Heart left ventricle (tissue), 13 donors: ENCODE data around the gene CELSR1.

ENCODE experiments used
- POLR2A ChIP-seq, 2 donors: fragments of 450-650 bp; IDR thresholded peaks; one replicate each; pipeline ENCODE4 v1.6.1; 2017; ENCODE audit warnings: antibody characterized with exemption in 2 of 2, mild to moderate bottlenecking in 2 of 2, moderate library complexity in 2 of 2
- TF ChIP-seq, protein P1 (sequence below), 12 donors: fragments of 200-600 bp; sonication (generic) in 4 of 12; IDR thresholded peaks; one replicate each; pipeline versions ENCODE4 v1.5.0 to v1.8.0; 2018 to 2022; ENCODE audit warnings: antibody characterized with exemption in 12 of 12, mild to moderate bottlenecking in 5 of 12
- donor health status: ischemic (EF 13 %, LVEDD 7.1; RV severe dilation, severe dysfunction).
- donor health status: DM: no; HTN: yes; CAD: no.
- donor health status: DM: no; HTN: no; CAD: no.
- donor health status: ischemic (EF 25% LVEDD 6.9; RV normal size, moderate dysfunction).
- donor health status: ischemic (EF 25% LVEDD 5.7; RV mildly dilated, moderate dysfunction).
- donor health status: ischemic (EF 35%, LVEDD 5.7; RV mildly dilated, moderate dysfunction).
- donor health status: nonischemic (EF 11% LVEDD 7.7; RV severe dilation, severe dysfunction).
- donor health status: DM: yes; HTN: yes; CAD: no.
- donor health status: PGD.
- donor health status: ischemic (EF 29% LVEDD 5.4; RV normal size, mild dysfunction).
- donor health status: nonischemic (EF 23%, LVEDD 6.1; RV moderate dilation, normal function).

DNA sequence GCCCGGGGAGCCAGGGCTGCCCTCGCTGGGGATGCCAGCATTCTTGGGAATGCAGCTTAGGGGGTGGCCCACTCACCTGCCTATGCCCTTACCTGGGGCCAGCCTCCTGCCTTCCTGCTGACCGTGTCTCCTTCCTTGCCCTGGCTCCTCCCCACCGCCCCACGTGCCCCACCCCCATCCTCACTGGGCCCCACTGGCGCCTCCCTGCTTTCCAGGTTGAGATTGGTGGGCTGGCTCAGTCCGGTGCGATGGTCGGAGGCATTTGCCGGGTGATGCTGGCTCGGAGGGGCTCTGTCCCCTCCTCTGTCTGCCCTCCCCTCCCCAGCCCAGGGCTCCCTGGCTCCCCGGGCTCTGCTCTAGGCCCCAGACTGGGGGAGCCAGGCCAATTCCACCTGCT, 48.7 kb upstream of the CELSR1 start:
- TF ChIP-seq, protein P1, sequence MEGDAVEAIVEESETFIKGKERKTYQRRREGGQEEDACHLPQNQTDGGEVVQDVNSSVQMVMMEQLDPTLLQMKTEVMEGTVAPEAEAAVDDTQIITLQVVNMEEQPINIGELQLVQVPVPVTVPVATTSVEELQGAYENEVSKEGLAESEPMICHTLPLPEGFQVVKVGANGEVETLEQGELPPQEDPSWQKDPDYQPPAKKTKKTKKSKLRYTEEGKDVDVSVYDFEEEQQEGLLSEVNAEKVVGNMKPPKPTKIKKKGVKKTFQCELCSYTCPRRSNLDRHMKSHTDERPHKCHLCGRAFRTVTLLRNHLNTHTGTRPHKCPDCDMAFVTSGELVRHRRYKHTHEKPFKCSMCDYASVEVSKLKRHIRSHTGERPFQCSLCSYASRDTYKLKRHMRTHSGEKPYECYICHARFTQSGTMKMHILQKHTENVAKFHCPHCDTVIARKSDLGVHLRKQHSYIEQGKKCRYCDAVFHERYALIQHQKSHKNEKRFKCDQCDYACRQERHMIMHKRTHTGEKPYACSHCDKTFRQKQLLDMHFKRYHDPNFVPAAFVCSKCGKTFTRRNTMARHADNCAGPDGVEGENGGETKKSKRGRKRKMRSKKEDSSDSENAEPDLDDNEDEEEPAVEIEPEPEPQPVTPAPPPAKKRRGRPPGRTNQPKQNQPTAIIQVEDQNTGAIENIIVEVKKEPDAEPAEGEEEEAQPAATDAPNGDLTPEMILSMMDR (IDR thresholded peaks at IDR 0.05) = no peak
- TF ChIP-seq POLR2A (IDR thresholded peaks at IDR 0.05) = no peak
